GM21447 (cell line): ENCODE data around the gene PDK2.

Source experiments
- ATAC-seq: cut with Tn5 transposase; IDR thresholded peaks from one replicate; pipeline ENCODE4 v1.9.1; 2021; ENCODE audit not compliant: unreplicated experiment

PDK2 gene

DNA sequence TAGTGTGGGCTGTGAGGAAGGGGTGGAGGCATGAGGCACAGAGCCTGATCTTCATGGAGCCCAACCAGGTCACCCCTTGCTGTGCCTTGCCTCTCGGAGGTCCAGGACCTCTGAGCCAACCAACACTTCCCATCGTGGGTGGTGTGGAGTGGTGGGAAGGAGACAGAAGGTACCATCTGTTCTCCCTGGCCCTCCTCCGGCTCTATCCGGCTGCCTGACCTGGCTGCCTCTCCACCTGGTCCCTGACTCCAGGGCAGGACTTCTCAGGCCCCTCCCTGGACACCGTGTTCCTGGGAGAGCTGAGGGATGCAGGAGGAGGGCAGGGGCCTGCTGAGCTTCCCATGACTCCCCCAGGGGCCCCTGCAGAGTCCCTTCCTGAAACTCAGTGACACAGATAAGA lies 3.9 kb downstream of the PDK2 start:
- ATAC-seq, result no peak

- no peak for ATAC-seq
Measured at GRCh38 chr17:50100480-50100883, 5.3 kb downstream of the PDK2 start.

DNA sequence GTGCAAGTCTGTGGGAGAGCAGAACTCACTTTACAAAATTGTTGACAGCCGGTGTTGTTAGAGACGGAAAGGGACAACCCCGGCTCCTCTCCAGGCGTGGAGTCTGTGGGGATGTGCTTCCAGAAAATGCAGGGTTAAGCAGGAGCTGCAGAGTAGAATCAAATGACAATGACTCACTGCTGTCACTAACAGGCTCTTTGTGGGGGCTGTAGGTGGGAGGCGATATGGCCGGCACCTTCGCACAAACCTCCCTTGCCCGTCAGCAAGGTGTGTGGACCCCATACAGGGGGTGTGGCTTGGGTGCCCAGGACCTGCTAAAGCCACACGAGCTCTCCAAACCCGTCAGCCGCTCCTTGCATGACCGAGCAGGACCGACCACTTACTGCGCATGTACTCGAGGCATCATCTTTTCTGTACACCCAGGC lies 5.8 kb downstream of the PDK2 start:
- no peak for ATAC-seq

DNA sequence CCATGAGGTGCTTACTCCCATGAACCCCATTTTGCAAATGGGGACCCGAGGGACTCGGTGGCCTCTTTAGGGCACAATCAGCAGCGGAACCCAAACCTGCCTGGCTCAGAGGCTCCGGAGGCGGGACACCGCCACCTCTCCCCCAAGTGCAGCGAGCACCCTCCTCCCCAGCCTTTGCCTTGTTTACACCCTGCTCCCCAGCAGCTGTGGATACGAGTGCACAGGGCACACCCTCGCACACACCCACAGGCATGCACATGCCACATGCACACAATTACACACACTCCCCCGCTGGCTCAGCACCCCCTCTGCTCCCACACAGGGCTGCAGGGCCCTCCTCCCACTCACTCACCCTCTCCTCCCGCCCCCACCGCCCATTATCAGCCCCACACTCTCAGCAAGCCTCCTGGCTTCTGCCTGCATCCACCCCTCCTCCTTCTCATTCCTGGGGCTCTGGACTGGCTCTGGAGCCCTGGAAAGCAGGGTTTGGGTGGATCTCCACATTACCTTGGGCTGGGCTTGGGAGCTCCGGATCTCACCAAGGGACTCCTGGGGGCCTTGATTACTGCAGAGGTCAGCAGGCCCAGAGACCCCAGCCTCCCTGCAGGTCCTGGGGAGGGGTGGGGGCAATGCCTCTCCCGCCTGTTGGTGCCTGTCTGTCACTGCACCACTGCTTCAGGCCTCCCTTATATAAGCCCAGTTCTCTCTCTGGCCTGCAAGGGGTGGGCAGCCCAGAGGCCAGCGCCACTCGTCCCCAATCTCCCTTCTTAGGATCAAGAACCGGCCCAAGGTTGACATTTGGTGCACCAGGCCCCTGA lies 6.4 kb downstream of the PDK2 start:
- ATAC-seq, result no peak

DNA sequence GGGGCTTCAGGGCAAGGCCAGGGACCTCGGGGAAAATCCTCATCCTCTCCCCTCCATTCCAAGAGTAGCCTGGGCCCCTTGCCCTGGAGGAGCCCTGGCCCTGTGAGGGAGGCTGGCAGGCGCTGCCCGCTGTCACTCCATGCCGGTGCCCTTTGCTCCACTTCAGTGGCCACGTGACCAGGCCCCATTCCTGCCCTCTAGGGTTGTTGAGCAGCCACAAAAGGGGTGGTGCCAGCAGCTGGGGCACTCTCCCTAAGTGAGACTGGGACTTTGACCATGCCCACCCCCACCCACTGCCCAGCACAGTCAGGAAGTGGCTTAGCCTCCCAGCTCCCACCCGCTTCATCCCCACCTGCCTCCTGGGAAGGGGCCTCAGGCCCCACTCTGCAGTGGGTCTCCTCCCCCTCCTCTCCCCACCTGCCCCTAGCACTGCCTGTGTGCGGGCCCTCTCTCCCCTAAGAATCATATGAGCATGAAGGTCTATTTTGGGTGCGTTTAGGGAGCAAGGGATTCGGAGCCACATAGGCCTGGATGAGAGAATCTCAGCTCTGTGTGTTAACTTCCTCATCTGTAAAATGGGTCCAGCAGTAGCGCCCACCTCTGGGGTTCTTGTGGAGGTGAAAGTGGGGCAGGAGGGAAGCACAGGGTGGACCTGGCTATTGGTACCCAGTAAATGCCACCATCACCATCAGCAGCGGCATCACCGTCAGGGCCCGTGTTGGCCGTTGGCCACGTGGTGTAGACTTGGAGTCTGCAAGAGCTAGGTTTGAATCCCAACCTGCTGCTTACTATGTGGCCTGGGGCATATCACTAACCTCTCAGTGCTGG lies 7.2 kb downstream of the PDK2 start:
- no peak for ATAC-seq

DNA sequence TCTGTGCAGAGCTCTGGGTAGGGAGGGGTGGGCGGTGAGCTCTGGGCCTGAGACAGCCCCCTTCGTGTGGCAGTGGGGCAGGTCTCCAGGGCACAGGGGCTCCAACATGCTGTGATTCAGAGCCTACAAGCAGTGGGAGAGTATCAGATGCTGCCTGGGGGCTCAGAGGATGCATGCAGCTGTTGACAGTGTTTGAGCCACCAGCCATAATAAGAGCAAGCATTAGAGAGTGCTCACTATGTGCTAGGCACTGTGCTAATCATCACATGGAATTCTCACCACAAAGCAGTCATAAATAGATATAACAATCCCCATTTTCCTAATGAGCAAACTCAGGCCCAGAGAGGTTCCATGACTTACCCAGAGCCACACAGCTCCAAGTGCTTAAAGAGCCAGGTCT lies 8.1 kb downstream of the PDK2 start:
- ATAC-seq, result no peak

- ATAC-seq, result no peak
Measured at GRCh38 chr17:50103941-50104340, 8.8 kb downstream of the PDK2 start.

GRCh38 chr17:50105811-50106210 lies 10.7 kb downstream of the PDK2 start:
- no peak for ATAC-seq

DNA sequence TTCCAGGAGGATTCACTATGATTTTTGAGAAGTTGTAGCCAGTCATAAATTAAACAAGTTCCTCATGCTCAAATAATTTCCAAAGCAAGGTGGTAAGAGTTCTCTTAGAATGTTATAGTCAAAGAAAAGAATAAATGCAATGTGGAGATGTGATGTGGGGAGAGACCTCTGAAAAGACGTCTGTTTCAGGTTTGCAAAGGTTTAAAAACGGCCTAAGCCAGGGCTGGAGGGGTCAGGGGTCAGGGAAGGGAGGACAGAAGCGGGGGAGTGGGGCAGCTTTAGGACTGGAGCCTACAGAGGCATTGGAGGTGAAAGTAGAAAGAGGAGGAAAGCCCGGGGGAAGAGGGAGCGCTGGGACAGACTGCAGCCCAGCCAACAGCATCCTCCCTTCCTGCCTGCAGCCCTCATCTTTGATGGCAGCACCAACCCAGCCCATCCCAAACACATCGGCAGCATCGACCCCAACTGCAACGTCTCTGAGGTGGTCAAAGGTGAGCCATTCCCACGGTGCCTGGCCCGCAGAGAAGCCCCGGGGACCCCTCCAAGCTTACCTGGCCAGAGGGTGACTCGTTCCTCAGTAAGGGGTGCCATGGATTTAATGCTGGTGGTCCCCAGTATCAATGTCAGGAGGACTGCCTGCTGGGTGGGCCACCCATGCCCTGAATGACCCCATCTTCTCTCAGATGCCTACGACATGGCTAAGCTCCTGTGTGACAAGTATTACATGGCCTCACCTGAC lies 11.4 kb downstream of the PDK2 start:
- no peak for ATAC-seq

GRCh38 chr17:50107790-50108414 lies 12.8 kb downstream of the PDK2 start:
- no peak for ATAC-seq

DNA sequence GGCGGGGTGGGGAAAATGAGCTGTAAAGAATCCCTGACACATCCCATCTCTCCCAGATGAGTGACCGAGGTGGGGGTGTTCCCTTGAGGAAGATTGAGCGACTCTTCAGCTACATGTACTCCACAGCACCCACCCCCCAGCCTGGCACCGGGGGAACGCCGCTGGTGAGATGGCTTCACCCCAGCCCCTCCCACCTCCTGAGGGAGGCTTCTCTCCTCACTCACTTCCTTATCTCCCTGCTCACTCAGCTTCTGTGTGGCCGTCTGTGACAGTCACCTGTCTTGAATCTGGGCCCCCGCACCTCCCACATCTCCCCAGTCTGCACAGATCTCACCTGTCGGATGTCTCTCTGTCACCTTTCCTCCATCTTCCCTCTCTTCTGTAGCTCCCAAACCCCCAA lies 13.4 kb downstream of the PDK2 start:
- ATAC-seq, result no peak

- ATAC-seq, result no peak
Measured at GRCh38 chr17:50109207-50109606, 14.1 kb downstream of the PDK2 start.

GRCh38 chr17:50109785-50110184 lies 14.6 kb downstream of the PDK2 start:
- no peak for ATAC-seq

DNA sequence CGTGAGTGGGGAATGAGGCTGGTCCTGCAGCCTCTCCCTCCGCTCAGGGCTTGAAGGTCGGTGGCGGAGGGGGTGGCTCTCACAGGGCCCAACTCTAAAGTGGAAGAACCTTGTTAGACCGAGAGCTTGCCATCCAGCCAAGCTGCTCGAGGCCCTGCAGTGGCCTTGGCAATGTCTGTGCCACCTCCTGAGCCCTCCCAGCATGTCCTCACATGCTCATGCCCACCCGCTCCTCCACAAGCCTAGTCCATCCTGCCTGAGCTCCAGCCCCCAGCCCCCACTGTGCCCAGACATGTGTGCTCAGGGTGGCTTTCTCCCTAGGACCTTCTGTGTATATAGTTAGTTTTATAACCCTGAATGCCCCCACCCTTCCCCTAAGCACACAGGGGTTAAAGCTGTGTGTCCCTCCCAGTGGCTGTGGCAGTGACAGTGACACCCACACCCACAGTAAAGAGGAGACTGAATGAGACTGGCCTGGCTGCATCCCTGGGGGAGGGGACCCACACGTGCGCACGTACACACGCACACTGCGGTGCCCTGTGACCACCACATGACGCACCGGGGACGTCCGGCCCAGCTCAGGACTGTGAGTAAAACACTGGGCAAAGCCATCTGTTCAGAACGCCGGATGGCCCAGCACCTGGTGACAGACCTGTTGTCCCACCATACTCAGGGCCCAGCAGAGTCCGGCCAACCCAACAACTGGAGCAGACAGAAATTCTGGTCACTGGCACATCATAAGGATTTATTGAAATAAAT lies 15.6 kb downstream of the PDK2 start:
- no peak for ATAC-seq

DNA sequence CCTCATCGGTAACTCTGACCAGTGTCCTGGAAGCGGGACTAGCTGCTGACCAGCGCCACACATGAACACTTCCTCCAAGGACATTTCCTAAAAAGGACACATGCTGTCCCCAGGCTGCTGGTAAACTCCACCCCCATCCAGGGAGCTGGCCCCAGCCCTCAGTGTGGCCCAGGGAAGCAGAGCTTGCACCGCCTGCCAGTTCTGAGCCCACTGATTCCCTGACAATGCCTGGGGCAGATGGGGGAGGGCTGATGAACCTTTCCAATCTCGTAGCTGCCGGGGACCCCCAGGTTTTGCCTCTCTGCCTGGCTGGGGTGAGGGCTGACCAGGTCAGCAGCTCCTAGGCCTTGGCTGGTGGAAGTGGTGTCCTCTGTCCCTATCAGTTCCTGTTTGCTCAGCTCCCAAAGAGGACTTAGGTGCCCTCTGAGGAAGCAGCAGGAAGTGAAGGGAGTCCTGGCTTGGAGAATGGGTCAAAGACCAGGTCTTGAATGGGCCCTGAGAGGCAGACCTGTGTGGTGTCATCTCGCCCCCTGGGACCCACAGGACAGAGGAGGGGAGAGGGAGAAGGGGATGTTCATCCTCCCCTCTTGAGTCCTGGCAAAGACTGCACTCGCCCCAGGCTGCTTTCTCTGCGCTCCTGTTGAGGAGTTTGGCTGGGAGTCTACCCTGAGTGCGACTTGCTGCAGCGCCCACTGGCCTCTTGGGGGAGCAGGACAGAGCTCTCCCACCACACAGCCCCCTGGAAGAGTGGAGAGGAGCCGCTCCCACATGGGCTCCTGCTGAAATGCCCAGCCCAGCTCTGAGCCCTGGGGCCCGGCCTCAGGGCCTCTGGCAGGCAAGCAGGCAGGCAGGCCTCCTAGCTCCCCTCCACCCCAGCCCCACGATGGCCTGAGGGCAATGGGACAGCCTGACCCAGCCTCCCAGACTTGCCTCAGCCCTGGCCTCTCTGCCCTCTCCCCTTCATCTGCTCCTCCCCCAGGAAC lies 16.8 kb downstream of the PDK2 start:
- ATAC-seq, result no peak

GRCh38 chr17:50112694-50113093 lies 17.5 kb downstream of the PDK2 start:
- ATAC-seq, result no peak

DNA sequence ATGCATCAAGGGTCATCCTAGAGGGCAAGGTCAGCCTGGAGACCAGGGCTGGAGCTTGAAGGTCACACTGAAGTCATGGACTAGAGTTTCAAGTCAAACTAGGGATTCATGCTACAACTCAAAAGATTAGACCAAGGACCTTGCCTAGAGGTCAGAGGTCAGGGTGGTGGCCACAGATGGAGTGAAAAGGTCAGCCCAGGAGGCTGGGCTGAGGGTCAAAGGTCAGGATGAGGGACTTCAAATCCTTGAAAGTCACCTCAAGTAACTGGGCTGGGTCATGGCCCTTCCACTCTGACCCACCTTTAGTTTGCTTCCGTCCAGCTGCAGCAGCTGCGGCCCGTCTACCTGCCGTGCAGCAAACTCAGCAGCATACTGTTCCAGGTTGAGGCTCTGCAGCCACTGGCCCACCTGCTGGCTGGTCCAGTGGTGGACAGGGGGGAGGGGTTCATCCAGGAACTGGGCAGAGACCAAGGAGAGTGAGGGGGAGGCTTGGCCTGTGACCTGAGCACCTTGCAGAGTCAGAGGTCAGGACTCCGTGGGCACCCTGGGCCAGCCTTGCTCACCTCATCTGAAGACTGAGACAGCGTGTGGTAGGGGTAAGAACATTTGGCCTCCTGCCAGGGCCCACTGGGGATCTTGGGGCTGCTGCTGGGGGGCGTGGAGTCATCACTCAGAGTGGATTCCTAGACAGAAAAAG lies 18.6 kb downstream of the PDK2 start:
- ATAC-seq, result no peak

GRCh38 chr17:50114401-50114800 lies 19.2 kb downstream of the PDK2 start:
- no peak for ATAC-seq
